GM18498 (cell line): ENCODE measurements around the gene APLN.
A peak's percentile ranks its signal among the peaks of the same experiment; 100 is the strongest.

Experiments
- ATAC-seq: cut with Tn5 transposase; IDR thresholded peaks from one replicate; pipeline ENCODE4 v1.9.1; 2021; ENCODE audit warnings: mild to moderate bottlenecking, moderate library complexity; ENCODE audit not compliant: unreplicated experiment

Gene APLN

GRCh38 chrX:129663171-129663570 is 8.4 kb upstream of the APLN start:
- no peak for ATAC-seq

- no peak for ATAC-seq
Measured at GRCh38 chrX:129661369-129661768, 6.6 kb upstream of the APLN start.

GRCh38 chrX:129659861-129660260 is 5.1 kb upstream of the APLN start:
- no peak for ATAC-seq

GRCh38 chrX:129659141-129659540 is 4.4 kb upstream of the APLN start:
- ATAC-seq, result no peak

GRCh38 chrX:129658429-129658828 is 3.7 kb upstream of the APLN start:
- no peak for ATAC-seq

- ATAC-seq, result no peak
Measured at GRCh38 chrX:129655547-129656249, 942 bp upstream of the APLN start.

GRCh38 chrX:129653971-129654651 is 645 bp downstream of the APLN start:
- peak; percentile 71 for ATAC-seq

- no peak for ATAC-seq
Measured at GRCh38 chrX:129653181-129653970, 1.4 kb downstream of the APLN start.

GRCh38 chrX:129652565-129653169 is 2.1 kb downstream of the APLN start:
- ATAC-seq, result no peak

- ATAC-seq, result no peak
Measured at GRCh38 chrX:129651756-129652564, 2.8 kb downstream of the APLN start.

- no peak for ATAC-seq
Measured at GRCh38 chrX:129650821-129651510, 3.8 kb downstream of the APLN start.

GRCh38 chrX:129650183-129650689 is 4.5 kb downstream of the APLN start:
- ATAC-seq, result no peak

- ATAC-seq, result no peak
Measured at GRCh38 chrX:129649268-129650182, 5.2 kb downstream of the APLN start.

GRCh38 chrX:129648514-129649267 is 6.1 kb downstream of the APLN start:
- no peak for ATAC-seq

- ATAC-seq, result no peak
Measured at GRCh38 chrX:129647418-129648410, 7.0 kb downstream of the APLN start.

- no peak for ATAC-seq
Measured at GRCh38 chrX:129646566-129647417, 8.0 kb downstream of the APLN start.
